H1 (cell line): ENCODE measurements around the gene SOS1. TPM values are rescaled to one million over a fixed set of nuclear protein-coding genes. Genes with fewer than 3 reads are reported as not detected.

Experiments
- CTCF ChIA-PET: fragments of 300-600 bp; sonication (Branson Sonifier 250); formaldehyde crosslinking; loops from one replicate; lab custom pipeline; 2021; ENCODE audit not compliant: partially characterized antibody; lab: Charles Lee
- POLR2A ChIA-PET: fragments of 300-600 bp; sonication (Branson Sonifier 250); formaldehyde crosslinking; loops from one replicate; lab custom pipeline; 2021; ENCODE audit warnings: inconsistent platforms; ENCODE audit not compliant: partially characterized antibody; lab: Charles Lee
- DNase-seq, 2 experiments: peaks; one replicate each; pipeline versions ENCODE4 v3.0.0 to v3.0.0-alpha.2; 2010 to 2022; ENCODE audit warnings: low spot score in 2 of 2, low read depth in 1 of 2, mixed read lengths in 1 of 2
- FAIRE-seq: peaks from 2 replicates; lab custom pipeline; 2011; peaks lifted over from hg19 to GRCh38; lab: Jason Lieb, UNC
- H2AFZ ChIP-seq: 2 replicates; pipeline ENCODE4 v1.8.1; 2012; ENCODE audit warnings: low read length, inconsistent platforms
- H2AK5ac ChIP-seq: 2 replicates; pipeline ENCODE4 v1.6.1; 2013; ENCODE audit warnings: low read depth, low read length
- H2BK120ac ChIP-seq: replicated peaks from 2 replicates; pipeline ENCODE3; 2013; ENCODE audit warnings: low read depth, low read length, inconsistent platforms
- H2BK12ac ChIP-seq: 2 replicates; pipeline ENCODE4 v1.6.1; 2013; ENCODE audit warnings: low read depth, low read length
- H2BK15ac ChIP-seq: 2 replicates; pipeline ENCODE4 v1.6.1; 2013; ENCODE audit warnings: low read length
- H2BK20ac ChIP-seq: 2 replicates; pipeline ENCODE4 v1.6.1; 2013; ENCODE audit warnings: low read length
- H2BK5ac ChIP-seq: 2 replicates; pipeline ENCODE4 v1.6.1; 2013; ENCODE audit warnings: low read depth, low read length
- H3K14ac ChIP-seq: 2 replicates; pipeline ENCODE4 v1.6.1; 2013; ENCODE audit warnings: inconsistent platforms; ENCODE audit not compliant: insufficient read length
- H3K18ac ChIP-seq: 2 replicates; pipeline ENCODE4 v1.6.1; 2013; ENCODE audit warnings: low read length; ENCODE audit errors: extremely low read depth
- H3K23ac ChIP-seq: 2 replicates; pipeline ENCODE4 v1.6.1; 2013; ENCODE audit warnings: inconsistent platforms; ENCODE audit not compliant: insufficient read length
- H3K23me2 ChIP-seq: 2 replicates; pipeline ENCODE4 v1.6.1; 2013; ENCODE audit warnings: low read depth, low read length
- H3K27ac ChIP-seq: 2 replicates; pipeline ENCODE4 v1.6.1; 2011; ENCODE audit warnings: low read depth, low read length, inconsistent platforms
- H3K27me3 ChIP-seq, 4 experiments: replicated peaks in 1 of 4; 1 replicate in 1 of 4; 2 replicates in 3 of 4; pipeline versions ENCODE4 v1.6.1 to v1.8.1; 2011 to 2013; ENCODE audit warnings: low read length in 3 of 4, mild to moderate bottlenecking in 3 of 4, inconsistent platforms in 2 of 4, mixed read lengths in 2 of 4, moderate library complexity in 1 of 4; ENCODE audit not compliant: control insufficient read depth in 3 of 4, insufficient read depth in 3 of 4; ENCODE audit errors: extremely low read depth in 1 of 4
- H3K36me3 ChIP-seq, 4 experiments: 2 replicates each; pipeline versions ENCODE4 v1.6.1 to v1.8.1; 2011 to 2013; ENCODE audit warnings: mild to moderate bottlenecking in 4 of 4, low read length in 3 of 4, moderate library complexity in 2 of 4, control low read depth in 1 of 4, inconsistent platforms in 1 of 4; ENCODE audit not compliant: insufficient read depth in 4 of 4, control insufficient read depth in 2 of 4
- H3K4ac ChIP-seq: replicated peaks from 2 replicates; pipeline ENCODE3; 2013; ENCODE audit warnings: low read length, low read depth, mixed read lengths, inconsistent platforms; ENCODE audit not compliant: insufficient read length
- H3K4me1 ChIP-seq, 4 experiments: replicated peaks in 1 of 4; 1 replicate in 1 of 4; 2 replicates in 3 of 4; pipeline versions ENCODE4 v1.6.1 to v1.8.1; 2011 to 2013; ENCODE audit warnings: low read length in 3 of 4, inconsistent platforms in 2 of 4, mixed read lengths in 1 of 4; ENCODE audit not compliant: insufficient read depth in 4 of 4, control insufficient read depth in 3 of 4
- H3K4me2 ChIP-seq, 2 experiments: 2 replicates each; pipeline versions ENCODE4 v1.6.1 to v1.8.1; 2011 to 2013; ENCODE audit warnings: low read depth in 2 of 2, low read length in 2 of 2, control low read depth in 1 of 2, inconsistent platforms in 1 of 2, mild to moderate bottlenecking in 1 of 2; ENCODE audit not compliant: insufficient read depth in 1 of 2
- H3K4me3 ChIP-seq, 4 experiments: fragments of 200-600, 300-600 bp in 1 of 4; sonication (generic), shearing (Covaris generic), sonication (Bioruptor Twin) in 1 of 4; 2 replicates each; pipeline versions ENCODE4 v1.5.1 to v1.8.1; 2011 to 2016; ENCODE audit warnings: low read length in 4 of 4, low read depth in 3 of 4, control low read depth in 2 of 4, inconsistent platforms in 2 of 4, mild to moderate bottlenecking in 2 of 4, mixed read lengths in 1 of 4, moderate library complexity in 1 of 4; ENCODE audit not compliant: insufficient read depth in 2 of 4; ENCODE audit errors: extremely low read depth in 1 of 4
- H3K56ac ChIP-seq: replicated peaks from 2 replicates; pipeline ENCODE3; 2013; ENCODE audit warnings: low read depth, mild to moderate bottlenecking, mixed read lengths, low read length, inconsistent platforms; ENCODE audit not compliant: insufficient read length
- H3K79me1 ChIP-seq: 2 replicates; pipeline ENCODE4 v1.6.1; 2013; ENCODE audit warnings: low read depth, low read length, control low read depth
- H3K79me2 ChIP-seq, 2 experiments: 2 replicates each; pipeline versions ENCODE4 v1.6.1 to v1.8.1; 2012 to 2013; ENCODE audit warnings: low read length in 2 of 2, mild to moderate bottlenecking in 2 of 2, inconsistent platforms in 1 of 2; ENCODE audit not compliant: insufficient read depth in 2 of 2, control insufficient read depth in 1 of 2
- H3K9ac ChIP-seq, 4 experiments: replicated peaks in 1 of 4; 1 replicate in 1 of 4; 2 replicates in 3 of 4; pipeline versions ENCODE4 v1.6.1 to v1.8.1; 2011 to 2013; ENCODE audit warnings: low read depth in 3 of 4, low read length in 3 of 4, control low read depth in 2 of 4, mild to moderate bottlenecking in 2 of 4, moderate library complexity in 2 of 4, inconsistent platforms in 1 of 4; ENCODE audit errors: extremely low read depth in 1 of 4
- H3K9me3 ChIP-seq, 2 experiments: 2 replicates each; pipeline versions ENCODE4 v1.6.1 to v1.8.1; 2012 to 2013; ENCODE audit warnings: mild to moderate bottlenecking in 2 of 2, moderate library complexity in 2 of 2, control low read depth in 1 of 2, inconsistent platforms in 1 of 2, low read depth in 1 of 2, low read length in 1 of 2, mixed read lengths in 1 of 2; ENCODE audit not compliant: insufficient read depth in 2 of 2
- H4K20me1 ChIP-seq, 2 experiments: replicated peaks in 1 of 2; 2 replicates each; pipeline versions ENCODE3 to v1.8.1; 2011 to 2013; ENCODE audit warnings: inconsistent platforms in 2 of 2, low read length in 2 of 2, mild to moderate bottlenecking in 1 of 2; ENCODE audit not compliant: insufficient read depth in 2 of 2, control insufficient read depth in 1 of 2
- H4K5ac ChIP-seq: 2 replicates; pipeline ENCODE4 v1.6.1; 2013; ENCODE audit warnings: low read length, low read depth, mixed read lengths, inconsistent platforms; ENCODE audit not compliant: insufficient read length
- H4K8ac ChIP-seq: 2 replicates; pipeline ENCODE4 v1.8.0; 2013; ENCODE audit warnings: mild to moderate bottlenecking, moderate library complexity, low read length, inconsistent platforms; ENCODE audit not compliant: insufficient read depth; ENCODE audit errors: extremely low read depth
- H4K91ac ChIP-seq: replicated peaks from 2 replicates; pipeline ENCODE3; 2013; ENCODE audit warnings: low read length, mixed read lengths, inconsistent platforms; ENCODE audit not compliant: insufficient read length
- CEBPB ChIP-seq: IDR thresholded peaks from 2 replicates; pipeline ENCODE4 v1.6.1; 2012; ENCODE audit warnings: low read depth, low read length
- RFX5 ChIP-seq: IDR thresholded peaks from 2 replicates; pipeline ENCODE4 v1.6.1; 2011; ENCODE audit warnings: low read depth, low read length, improper control_type of control experiment, borderline replicate concordance
- WGBS, 2 experiments: shearing (Covaris generic) in 1 of 2; methylation state at CpG; one replicate each; pipeline versions ENCODE4 v1.1.6 to v1.1.7; 2013 to 2015; ENCODE audit warnings: low lambda C conversion rate in 2 of 2, mixed read lengths in 2 of 2, inconsistent platforms in 1 of 2, low coverage in 1 of 2, missing lambda C conversion rate in 1 of 2; ENCODE audit not compliant: insufficient replicate concordance in 2 of 2, insufficient coverage in 1 of 2, insufficient read length in 1 of 2; ENCODE audit errors: extremely low coverage in 1 of 2, missing lambda C conversion rate in 1 of 2; 5-methylcytosine and 5-hydroxymethylcytosine counted together
- polyA plus RNA-seq, 7 experiments: library from polyadenylated mRNA; depleted of rRNA in 3 of 7; stranded (reverse) in 5 of 7; unstranded in 2 of 7; fragments of >200 nt in 5 of 7; fragments of 200-250 nt in 2 of 7; gene quantifications; 1 replicate in 5 of 7; 2 replicates in 1 of 7; 4 replicates in 1 of 7; pipeline versions ENCODE4 v1.2.1 to v1.2.3, GENCODE V29; 2011 to 2013; ENCODE audit warnings: missing spikeins in 2 of 7, mixed read lengths in 2 of 7
- total RNA-seq: library from RNA; stranded (reverse); fragmentation: NEBNext Ultra II Directional; extraction: Animal tissue kit (Norgen Biotek cat#: 25700); gene quantifications from 2 replicates; pipeline ENCODE4 v1.2.1, GENCODE V29; 2021

The SOS1 gene
- total and polyA plus RNA-seq, 2 of the 8 experiments (the other 6 are each of a cell fraction or from before 2014, with no cell fraction given), result 25.7 to 27.0 TPM

- Histone ChIP-seq H3K27ac (no peak overlapping the region), H3K79me2 (peaks cover 3 to 94% of the 10 kb centered on the region in 2 experiments; a peak in 3 of 4 replicates), H4K8ac (no peak overlapping the region), H3K9me3 (no peaks in the 10 kb centered on the region), H3K18ac (no peak overlapping the region), H3K56ac (no peak overlapping the region), H3K9ac (no peak overlapping the region), H2AFZ (no peak overlapping the region), H2AK5ac (no peak overlapping the region), H2BK15ac (no peak overlapping the region), H2BK20ac (no peak overlapping the region), H2BK120ac (no peak overlapping the region), H3K23me2 (no peaks in the 10 kb centered on the region), H3K4me2 (no peak overlapping the region), H3K79me1 (peaks cover 2% of the 10 kb centered on the region; the same call in 1 of the 2 replicates), H3K4me3 (no peak overlapping the region), H3K14ac (no peak overlapping the region), H3K36me3 (no peaks in the 10 kb centered on the region), H2BK12ac (no peak overlapping the region), H3K4ac (no peak overlapping the region), H3K23ac (no peak overlapping the region)
- ChIA-PET POLR2A (interaction anchor here (0.7 to 1.4 kb wide), 3 partner anchors 19 to 22 kb away, joined by 3 read pairs; partner anchors contain the start of gene SOS1), CTCF (interaction anchor here (0.7 kb wide), 1 partner anchor 201 kb away, joined by 3 read pairs; no protein-coding TSS in a partner anchor)
- FAIRE-seq, result no peak
- 95% methylated on average over 2 of the region's 2 CpGs; no CpG with 5 or more reads in 1 of the 2 experiments for WGBS, 2 experiments
- DNase-seq, result no peak
- TF ChIP-seq RFX5, result no peak
- peak; percentile 42; the same call in 1 of the 2 replicates for TF ChIP-seq CEBPB
- TF ChIP-seq, all 59 proteins: peak for 1
- H3K27me3 ChIP-seq, result no peaks in the 10 kb centered on the region
- H4K5ac ChIP-seq, result no peak overlapping the region
- H4K20me1 ChIP-seq, result peaks cover under 1 to 6% of the 10 kb centered on the region in 2 experiments
- H2BK5ac ChIP-seq, result no peak overlapping the region
- no peak overlapping the region for H4K91ac ChIP-seq
- no peaks in the 10 kb centered on the region for H3K4me1 ChIP-seq
Measured at GRCh38 chr2:39099310-39099869, 21.5 kb downstream of the SOS1 start.
